ENCODE measurements around the gene RASSF3.
"Not testable (repeated sequence)": the region's sequence is repeated elsewhere in the genome, so short reads cannot be mapped to it uniquely, and the experiment has no call there.

RASSF3 gene, protein sequence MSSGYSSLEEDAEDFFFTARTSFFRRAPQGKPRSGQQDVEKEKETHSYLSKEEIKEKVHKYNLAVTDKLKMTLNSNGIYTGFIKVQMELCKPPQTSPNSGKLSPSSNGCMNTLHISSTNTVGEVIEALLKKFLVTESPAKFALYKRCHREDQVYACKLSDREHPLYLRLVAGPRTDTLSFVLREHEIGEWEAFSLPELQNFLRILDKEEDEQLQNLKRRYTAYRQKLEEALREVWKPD

DNA sequence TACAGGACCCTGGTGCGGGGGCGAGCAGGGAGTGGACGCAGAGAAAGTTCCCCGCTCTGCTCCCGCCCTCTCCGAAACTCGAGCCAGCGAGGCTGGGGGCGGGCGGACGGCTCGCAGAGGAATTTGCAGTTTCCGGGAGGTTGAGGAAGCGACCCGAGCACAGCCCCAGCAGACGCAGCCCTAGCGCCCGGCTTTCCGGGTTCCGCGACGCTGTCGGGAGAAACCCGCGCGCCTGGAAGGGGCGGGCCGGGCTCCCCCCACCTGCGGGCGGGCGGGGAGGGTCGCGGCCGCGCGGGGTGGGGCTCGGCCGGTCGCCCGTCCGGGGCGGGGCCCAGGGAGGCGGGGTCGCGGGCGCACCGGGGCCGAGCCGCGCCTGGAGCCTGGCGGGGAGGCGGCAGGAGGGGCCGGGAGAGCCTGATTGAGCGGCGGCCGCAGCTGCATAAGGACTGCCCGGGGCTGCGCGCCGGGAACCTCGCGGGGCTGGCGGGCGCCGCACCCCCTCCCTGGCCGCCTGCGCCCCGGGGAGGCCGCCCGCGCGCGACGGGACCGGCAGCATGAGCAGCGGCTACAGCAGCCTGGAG lies at the start of gene RASSF3:
Gene RASSF3 (plus strand): TSS at position 417 of the 581 bp plus-strand sequence. CDS start 138 bp downstream, at position 555.
- DNase-seq: peak; percentile 75

DNA sequence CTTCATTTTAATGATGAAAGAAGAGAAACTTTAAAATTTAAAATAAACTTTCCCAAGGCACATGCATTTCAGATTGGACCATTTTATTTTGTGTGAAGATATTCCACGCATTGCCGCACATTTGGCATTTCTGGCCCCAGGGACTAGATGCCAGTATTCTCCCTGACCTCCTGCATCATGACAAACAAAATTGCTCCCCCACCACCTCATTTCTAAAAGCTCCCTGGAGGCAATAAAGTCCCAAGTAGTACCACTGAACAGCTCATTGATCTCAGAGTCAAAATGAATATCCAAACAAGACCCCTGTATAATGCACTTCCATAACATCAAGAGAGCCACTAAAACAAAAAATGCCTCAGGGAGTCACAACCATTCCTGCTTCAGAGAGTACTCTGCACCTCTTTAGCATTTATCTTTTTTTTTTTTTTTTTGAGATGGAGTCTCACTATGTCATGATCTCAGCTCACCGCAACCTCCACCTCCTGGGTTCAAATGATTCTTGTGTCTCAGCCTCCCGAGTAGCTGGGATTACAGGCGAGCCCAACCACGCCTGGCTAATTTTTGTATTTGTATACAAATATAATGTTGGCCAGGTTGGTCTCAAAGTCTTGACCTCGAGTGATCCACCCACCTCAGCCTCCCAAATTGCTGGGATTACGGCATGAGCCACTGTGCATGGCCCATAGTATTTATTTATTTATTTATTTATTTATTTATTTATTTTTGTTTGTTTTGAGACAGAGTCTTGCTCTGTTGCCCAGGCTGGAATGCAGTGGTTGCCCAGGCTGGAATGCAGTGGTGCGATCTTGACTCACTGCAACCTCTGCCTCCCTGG lies 48.8 kb upstream of the RASSF3 start:
- no peak for DNase-seq

DNA sequence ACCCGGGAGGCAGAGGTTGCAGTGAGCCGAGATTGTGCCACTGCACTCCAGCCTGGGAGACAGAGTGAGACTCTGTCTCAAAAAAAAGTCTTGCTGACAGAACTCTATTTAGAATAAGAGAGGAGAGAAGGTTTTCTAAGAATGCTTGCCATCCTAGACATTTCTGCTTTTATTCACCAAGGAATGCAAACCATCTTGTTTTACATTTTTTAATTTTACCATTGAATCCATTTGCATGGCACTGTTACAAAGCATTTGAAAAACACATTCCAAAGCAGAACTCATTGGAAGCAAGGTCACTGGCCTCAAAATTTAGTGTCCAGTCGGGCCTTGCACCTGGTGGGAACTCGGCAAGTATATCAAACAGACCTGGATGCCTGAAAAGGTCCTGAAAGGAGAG lies 44.2 kb upstream of the RASSF3 start:
- no peak for DNase-seq

DNA sequence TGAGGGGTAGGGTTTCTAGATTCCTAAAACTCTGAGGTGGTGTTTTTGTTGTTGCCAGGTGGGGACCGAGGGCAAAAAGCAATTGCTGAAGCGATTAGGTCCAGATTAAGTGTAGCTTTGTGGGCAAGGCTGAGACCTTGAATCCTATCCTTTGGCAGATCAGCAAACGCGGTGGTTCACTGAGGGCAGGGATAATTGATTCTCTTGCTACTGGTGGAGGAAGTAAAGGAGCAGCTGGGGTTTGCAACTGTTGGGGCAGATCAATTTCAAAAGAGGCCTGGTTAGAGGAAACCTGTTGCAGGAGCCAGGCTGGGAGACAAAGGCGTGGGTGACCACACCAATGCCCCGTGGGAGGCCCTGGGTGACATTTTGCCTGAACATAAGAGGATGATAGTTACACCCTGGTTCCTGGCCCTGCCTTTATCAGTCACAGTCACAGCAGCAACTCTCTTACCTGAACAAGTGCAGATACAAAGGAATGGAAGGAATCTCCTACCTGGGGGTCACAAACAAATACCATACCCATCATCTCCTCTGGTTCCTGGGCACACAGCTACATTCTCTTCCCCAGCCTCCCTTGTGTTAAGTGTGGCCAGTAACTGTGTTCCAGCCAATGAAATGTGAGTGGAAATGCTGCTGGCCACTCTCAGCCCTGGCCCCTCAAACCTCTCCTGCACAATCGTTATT lies 43.3 kb upstream of the RASSF3 start:
- no peak for DNase-seq

DNA sequence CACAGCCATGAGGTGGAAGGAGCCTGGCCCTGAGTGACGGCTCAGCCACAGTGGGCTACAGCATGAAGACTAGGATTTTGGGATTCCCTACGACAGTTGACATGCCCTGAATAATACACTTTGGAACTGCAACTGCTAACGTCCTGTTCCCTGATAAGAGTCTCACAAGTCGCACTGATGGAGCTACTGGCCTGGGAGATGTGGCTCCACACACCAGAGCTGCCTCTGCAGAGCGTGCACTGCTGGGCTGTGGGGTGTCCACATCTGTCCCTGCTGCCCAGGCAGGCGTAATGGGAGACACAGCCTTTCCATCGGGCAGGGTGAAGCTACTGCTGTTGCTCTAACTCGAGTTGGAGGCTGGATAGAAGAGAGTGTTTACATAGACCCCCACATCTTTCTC lies 42.7 kb upstream of the RASSF3 start:
- DNase-seq: no peak

DNA sequence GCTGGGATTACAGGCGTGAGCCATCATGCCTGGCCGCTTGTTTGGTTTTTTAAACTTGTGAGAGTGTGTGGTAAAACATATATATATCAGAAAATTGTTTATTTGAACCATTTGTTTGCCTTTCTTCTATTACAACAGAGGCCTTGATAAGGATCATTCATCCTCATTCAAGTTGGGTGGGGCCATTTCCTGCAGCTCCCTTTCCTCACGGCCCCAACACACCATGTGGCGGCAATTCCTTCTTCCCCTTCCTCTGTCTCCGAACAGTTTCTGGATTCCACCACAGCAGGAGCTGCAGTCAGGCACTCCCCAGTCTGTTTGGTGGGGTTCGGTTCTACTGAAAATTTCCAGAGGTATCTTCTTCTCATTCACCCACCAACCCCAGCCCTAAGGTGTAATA lies 42.0 kb upstream of the RASSF3 start:
- no peak for DNase-seq

DNA sequence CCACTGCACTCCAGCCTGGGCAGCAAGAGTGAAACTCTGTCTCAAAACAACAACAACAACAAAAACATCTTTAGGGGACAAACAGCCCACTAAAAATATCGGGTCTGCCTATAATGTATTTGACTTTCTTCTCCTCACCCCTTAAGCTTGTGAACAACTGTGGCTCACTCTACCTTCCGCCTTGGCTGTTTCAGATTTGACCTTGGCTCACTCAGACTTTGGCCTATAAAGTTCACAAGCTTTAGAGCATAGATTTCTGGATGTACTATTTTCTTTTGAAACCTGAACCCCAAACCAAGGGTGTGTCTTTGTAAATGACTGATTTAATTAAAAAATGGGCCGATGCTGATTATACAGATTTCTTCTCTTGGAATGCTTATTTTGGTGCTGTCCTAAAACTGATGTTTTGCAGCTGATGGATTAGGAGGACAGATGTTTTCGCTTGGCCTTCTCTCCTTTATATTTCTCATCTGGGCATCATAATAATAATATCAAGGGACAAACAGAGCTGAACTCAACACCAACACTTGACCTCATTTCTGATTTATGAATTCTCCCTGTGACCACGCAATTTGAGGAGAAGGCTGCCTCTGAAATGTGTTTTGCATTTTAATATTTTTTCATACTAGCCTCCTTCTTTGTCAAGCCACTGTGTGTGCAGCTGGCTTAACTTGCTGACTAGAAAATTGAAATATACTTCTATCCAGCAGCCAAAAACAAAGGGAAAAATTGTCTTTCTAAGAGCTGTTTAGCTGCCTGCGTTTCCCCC lies 40.2 kb upstream of the RASSF3 start:
- no peak for DNase-seq

DNA sequence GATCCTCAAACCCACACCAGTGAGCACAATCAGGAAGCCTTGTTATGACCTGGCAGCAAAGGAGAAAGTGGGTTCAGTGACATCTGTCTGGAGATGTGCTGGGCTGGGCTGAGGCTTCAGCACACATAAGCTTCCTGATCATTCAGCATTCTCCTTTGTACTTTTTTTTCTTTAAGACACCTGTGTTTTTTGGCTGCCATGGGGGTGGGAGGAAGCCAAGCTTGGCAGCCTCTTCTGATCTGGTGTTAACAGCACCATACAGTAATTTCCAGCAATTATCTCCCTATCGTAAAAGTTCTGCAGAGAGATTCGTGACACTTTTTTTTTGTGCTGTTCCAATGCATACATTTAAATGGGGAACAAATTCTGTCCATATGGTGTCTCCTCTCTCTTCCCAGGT lies 38.9 kb upstream of the RASSF3 start:
- no peak for DNase-seq

DNA sequence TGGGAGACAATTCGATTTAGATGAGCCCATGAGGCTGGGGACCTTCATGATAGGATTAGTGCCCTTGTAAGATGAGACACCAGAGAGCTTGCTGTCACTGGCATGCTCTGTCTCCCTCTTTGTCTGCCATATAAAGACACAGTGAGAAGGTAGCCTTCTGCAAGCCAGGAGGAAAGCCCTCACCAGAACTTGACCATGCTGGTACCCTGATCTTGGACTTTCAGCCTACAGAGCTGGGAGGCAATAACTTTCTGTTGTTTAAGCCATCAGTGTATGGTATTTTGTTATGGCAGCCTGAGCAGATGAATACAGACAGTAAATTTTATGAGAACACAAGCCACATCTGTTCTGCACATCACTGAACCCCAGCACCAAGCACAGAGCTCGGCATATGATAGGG lies 38.1 kb upstream of the RASSF3 start:
- no peak for DNase-seq

DNA sequence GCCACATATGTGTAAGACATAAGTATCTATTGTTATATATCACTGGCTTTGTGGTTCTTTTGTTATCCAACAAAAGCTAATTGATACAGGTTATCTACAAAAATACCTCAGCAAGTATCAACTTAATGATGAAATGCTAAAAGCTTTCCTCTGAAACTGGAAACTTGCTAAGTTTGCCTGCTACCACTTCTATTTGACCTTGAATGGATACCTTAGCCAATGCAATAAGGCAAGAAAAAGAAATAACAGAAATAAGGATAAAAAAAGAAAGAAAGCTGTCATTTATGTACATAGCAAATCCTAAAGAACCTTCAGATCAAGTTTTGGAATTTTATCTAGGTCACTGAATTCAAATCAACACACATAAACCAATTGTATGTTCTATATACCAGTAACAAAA lies 35.5 kb upstream of the RASSF3 start:
- DNase-seq: no peak

DNA sequence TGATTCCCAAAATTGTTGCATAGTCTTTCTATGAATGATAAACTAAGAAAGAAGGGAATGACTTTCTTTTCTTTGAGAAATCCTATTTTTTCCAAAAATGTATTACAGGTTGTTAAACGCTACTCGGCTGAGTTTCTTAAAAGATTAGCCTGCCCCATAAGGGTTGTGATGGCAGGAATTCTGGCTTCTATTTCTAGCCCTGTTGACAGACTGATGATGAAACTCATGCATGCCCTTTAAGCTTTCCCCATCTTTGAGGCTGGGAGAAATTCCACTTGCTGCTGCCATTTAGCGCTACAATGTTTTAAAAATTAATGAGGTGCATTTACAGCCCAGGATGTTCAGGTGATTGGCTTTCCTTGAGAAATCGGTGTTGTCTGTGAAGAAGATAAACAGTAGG lies 33.2 kb upstream of the RASSF3 start:
- DNase-seq: no peak

DNA sequence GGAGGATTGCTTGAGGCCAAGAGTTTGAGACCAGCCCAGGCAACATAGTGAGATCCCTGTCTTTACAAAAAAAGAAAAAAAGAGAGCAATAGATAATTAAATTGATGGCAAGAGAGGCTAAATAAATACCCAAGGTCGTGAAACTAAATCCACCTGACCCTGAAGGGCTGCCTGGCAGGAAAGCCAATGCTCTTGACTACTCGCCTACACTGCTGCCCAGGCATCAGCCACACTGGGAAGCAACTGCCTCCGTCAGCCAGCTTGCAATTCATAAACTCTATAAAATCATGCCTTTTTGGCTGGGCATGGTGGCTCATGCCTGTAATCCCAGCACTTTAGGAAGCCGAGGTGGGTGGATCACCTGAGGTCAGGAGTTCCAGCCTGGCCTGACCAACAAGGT lies 31.7 kb upstream of the RASSF3 start:
- DNase-seq: no peak

DNA sequence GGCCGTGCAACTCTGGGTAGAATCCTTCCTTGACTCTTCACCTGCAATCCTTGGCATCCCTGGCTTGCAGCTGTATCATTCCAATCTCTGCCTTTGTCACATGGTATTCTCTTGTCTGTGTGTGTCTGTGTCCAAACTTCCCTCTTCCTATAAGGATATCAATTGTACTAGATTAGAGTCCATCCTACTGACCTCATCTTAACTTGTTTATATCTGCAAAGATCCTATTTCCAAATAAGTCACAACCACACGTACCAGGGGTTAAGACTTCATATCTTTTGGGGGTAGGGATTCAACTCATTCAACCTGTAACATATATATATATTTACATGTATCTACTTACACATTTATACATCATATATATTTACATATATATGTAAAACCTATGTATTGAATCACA lies 29.6 kb upstream of the RASSF3 start:
- DNase-seq: no peak

DNA sequence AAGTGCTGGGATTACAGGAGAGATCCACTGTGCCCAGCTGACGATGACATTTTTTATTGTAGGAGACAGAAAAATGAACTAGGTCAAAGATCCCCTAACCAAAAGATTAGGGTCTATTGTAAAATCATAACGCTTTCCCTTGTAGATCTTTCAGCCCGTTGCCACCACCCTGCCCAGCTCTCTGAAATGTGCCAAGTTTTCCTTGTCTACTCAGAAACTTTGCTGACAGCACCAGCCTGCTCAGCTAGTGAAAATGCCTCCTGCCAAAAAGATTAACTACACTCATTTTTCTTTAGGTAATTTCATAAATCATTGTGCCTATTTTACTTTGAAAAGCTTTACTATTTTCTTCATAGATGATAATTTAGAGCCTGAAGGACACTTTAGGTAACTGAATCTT lies 28.2 kb upstream of the RASSF3 start:
- no peak for DNase-seq

DNA sequence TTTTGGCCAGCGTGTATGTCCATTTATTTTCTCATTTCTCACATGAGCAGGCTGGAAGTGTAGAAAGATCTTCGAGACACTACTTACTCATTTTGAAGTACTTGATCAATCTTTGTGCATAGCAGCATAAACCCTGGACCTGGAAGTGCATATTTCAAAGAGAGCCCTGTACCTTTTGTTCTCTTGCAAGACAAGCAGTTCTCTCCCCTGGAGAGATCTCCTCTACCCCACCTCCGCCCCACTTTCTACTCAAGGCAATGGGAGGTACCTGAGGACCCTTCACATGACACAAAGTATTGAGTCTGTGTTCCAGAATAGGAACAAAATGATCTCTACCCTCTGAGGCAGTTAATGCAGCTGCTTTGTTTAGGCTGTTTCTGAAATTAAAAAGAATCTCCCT lies 27.4 kb upstream of the RASSF3 start:
- no peak for DNase-seq

DNA sequence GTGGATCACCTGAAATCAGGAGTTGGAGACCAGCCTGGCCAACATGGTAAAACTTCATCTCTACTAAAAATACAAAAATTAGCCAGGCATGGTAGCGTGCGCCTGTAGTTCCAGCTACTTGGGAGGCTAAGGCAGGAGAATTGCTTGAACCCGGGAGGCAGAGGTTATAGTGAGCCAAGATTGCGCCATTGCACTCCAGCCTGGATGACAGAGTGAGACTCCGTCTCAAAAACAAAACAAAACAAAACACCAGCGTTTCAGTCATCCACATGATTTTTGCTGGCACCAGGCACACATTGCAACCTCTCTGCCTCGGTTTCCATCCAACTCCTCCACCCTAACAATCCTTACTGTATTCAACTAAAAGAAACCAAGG lies 26.9 kb upstream of the RASSF3 start:
- DNase-seq: not testable (repeated sequence)

DNA sequence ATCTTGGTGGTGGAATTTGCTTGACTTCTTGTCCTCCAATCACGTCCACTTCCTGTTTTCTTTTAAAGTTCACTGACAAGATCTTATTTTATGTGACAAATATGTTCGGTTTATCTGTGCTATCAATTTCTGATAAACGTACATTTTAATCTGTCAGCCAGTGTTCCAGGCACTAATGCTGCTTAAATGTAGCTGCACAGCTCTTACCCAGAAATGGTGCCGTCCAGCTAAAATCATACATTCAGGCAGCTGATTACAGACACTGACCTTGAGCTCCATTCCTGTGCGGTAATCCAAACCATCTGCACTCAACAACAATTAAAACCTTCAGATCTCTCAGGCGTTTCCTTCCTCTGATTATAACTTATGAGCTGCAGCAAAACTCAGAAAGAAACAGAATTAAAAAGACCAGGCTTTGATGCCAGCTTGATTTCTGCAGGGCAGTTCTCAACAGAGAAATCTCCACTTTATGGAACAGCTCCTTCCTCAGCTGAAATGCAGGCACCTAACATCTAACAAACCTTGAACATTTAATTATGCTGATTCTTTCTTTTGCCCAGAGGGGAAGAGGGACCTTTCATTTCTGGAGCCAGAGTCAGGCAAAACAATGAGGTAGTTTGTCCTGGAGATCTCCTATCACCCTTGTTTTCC lies 26.4 kb upstream of the RASSF3 start:
- no peak for DNase-seq

DNA sequence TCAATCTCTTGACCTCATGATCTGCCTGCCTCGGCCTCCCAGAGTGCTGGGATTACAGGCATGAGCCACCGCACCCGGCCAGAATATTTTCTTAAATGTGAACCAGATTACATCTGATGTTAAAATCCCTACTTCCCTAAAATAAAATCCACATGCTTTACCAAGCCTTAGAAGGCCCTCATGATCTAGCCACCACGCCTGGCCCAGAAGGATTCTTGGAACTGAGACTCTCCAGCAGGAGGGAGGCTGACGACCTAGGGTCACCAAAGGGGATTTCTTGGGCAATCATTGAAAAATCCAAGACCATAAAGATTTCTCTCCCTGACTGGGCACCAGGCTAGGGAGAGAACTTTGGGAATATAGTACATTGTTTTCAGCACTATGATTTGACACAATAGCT lies 25.2 kb upstream of the RASSF3 start:
- DNase-seq: no peak

DNA sequence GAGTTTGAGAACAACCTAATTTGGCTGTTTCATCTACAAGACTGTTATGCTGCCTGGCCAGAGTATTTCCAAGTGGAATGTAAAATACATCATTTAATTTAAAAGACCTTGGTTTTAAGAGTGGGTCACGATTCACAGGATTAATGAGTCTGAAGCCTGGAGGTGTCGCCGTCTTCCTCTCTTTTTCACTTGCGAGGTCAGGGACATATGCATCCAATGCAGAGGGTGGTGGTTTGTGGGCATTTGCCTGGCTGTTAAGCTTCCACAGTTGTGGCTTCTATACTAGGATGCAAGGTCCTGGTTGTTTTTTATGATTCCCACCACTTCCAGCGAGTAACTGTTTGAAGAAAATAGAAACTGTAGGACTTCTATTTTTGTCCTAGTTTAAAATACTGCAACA lies 22.8 kb upstream of the RASSF3 start:
- no peak for DNase-seq

DNA sequence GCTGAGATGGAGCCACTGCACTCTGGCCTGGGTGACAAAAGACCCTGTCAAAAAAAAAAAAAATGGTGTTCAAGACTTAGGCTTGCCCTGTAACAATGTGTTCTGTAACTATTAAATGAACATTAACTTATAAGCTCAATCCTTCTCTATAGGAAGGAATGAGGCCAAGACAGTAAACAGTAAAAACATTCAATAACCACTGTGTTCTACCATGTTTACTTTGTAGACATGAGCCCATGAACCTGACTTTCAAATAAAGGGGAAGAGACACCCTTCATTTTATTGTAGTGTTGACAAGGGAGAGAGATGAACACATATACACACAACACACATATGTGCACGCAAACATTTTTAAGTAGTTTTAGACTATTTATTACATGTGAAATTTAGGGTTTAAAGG lies 20.1 kb upstream of the RASSF3 start:
- no peak for DNase-seq

DNA sequence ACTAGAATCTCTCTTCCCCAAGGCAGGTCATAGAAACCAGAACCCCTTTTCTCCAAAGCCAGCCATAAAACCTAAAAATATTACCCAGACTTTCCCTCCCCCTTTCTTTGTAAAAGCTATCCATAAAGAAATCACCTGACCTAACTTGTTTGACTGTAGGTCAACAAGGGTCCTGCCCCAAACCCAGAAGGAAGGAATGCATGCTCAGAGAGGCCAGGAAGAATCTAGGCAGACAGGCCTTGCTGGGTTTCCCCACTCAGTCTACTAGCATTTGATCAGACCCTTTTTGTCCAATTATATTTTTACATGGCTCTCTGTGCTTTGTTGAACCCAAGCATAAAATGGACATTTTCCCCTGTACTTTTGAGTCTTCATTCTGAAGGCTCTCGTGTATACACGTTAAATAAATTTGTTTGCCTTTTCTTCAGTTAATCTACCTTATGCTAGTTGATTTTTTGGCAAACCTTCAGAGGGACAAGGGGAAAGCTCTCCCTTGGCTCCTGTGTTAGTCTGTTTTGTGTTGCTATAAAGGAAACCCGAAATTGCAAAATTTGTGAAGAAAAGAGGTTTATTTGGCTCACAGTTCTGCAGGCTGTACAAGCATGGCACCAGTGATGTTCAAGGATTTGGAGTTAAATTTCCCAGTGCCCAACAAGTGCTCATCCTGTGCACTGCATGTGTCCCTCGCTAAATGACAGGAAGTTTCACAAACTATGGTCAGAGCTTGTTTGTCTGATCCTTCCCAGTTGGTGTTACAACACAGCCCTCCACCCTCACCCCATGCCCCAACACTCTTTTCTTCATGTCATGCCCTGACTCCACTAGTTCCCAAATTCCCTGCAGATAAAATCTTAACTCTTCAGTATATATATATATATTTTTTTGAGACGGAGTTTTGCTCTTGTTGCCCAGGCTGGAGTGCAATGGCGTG lies 14.2 kb upstream of the RASSF3 start:
- no peak for DNase-seq

Measured in CD4-positive, alpha-beta T cell treated with Interferon gamma for 1 hour (primary cell).